Ascending aorta (tissue), 2 donors: ENCODE measurements around the gene SDR39U1. TPM values are rescaled to one million over a fixed set of nuclear protein-coding genes. Genes with fewer than 3 reads are reported as not detected.

Source experiments
- DNase-seq, 2 donors: peaks; one replicate each; pipeline ENCODE4 v3.0.0-alpha.2; 2019; ENCODE audit warnings: low spot score in 2 of 2
- H3K27ac ChIP-seq, 2 donors: fragments of 200-600 bp; sonication (generic); one replicate each; pipeline ENCODE4 v1.5.1; 2016 to 2017; ENCODE audit warnings: mild to moderate bottlenecking in 1 of 2
- H3K27me3 ChIP-seq: fragments of 200-600 bp; sonication (generic); one replicate; pipeline ENCODE4 v1.5.1; 2017
- H3K36me3 ChIP-seq, 2 donors: fragments of 200-600 bp; sonication (generic); one replicate each; pipeline ENCODE4 v1.5.1; 2016
- H3K4me1 ChIP-seq, 2 donors: fragments of 200-600 bp; sonication (generic); one replicate each; pipeline ENCODE4 v1.5.1; 2016 to 2017; ENCODE audit warnings: mild to moderate bottlenecking in 1 of 2
- H3K4me3 ChIP-seq, 2 donors: fragments of 200-600 bp; sonication (generic); one replicate each; pipeline ENCODE4 v1.5.1; 2016 to 2017; ENCODE audit warnings: mild to moderate bottlenecking in 1 of 2
- H3K9me3 ChIP-seq, 2 donors: fragments of 200-600 bp; sonication (generic); one replicate each; pipeline ENCODE4 v1.5.1; 2016
- CTCF ChIP-seq, 3 experiments: fragments of 200-600 bp in 2 of 3; fragments of 450-650 bp in 1 of 3; sonication (generic) in 2 of 3; IDR thresholded peaks; one replicate each; pipeline ENCODE4 v1.5.1; 2016 to 2019; ENCODE audit warnings: antibody characterized with exemption in 3 of 3, mild to moderate bottlenecking in 1 of 3, moderate library complexity in 1 of 3
- intact Hi-C: fragments of 100-400 bp; cut with DNase I; formaldehyde crosslinking; loops from one replicate; pipeline ENCODE4 v1.15.1; 2023
- total RNA-seq: library from RNA; depleted of rRNA; stranded (reverse); fragments of >200 nt; gene quantifications from one replicate; pipeline ENCODE4 v1.1.0, GENCODE V29; 2016

The SDR39U1 gene
- total RNA-seq, 1 donor from 2014 or later, result 98.3 TPM

- peaks cover 2 to 4% of the 10 kb centered on the region in 2 donors for H3K4me1 ChIP-seq
- intact Hi-C loops, result no loop called here
Measured at GRCh38 chr14:24404814-24405213, 37.8 kb downstream of the SDR39U1 start.

DNA sequence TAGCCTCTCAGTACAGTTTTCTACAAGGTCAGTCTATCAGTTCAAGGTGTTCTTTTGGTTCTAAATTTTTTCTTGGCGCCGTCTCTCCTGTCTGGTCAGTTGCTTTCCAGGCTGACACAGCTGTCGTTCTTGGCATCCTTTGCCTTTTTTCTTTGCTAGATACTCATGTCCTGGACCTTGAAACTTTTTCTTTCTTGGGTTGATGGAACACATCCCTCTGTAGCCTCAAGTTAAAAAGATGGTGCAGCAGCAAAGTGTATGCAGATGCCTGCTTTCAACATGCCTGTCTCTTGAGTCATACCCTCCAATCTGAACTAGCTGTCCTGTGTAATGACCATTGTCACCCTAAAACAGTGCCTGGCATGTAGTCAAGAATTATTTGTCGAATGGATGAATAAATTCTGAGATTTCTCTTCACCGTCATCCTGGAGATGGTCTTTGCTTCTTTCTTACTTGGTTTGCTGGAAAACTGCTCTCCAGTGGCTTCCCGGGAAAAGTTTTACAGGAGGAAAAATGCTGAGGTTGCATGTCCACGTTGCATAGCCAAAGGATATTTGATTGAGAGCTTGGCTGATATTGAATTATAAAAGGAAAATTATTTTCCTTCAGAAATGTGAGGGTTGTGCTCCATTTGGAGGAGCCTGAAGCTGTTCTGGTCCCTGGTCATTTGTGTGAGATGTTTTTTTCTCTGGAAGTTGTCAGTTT is 39.1 kb downstream of the SDR39U1 start:
- TF ChIP-seq CTCF (IDR thresholded peaks at IDR 0.05), result no peak
- no peaks in the 10 kb centered on the region for H3K27me3 ChIP-seq
- no peaks in the 10 kb centered on the region for H3K9me3 ChIP-seq
- peaks cover 2 to 4% of the 10 kb centered on the region in 2 donors for H3K4me1 ChIP-seq
- no peak overlapping the region for H3K4me3 ChIP-seq
- H3K27ac ChIP-seq, result no peak overlapping the region
- peaks cover 9 to 14% of the 10 kb centered on the region in 2 donors for H3K36me3 ChIP-seq
- no peak for DNase-seq
- intact Hi-C loops, result no loop called here

More at GRCh38 chr14:24404814-24405213, 37.8 kb downstream of the SDR39U1 start:
- peaks cover 20 to 28% of the 10 kb centered on the region in 2 donors for H3K36me3 ChIP-seq
- no peak overlapping the region for H3K4me3 ChIP-seq
- H3K27me3 ChIP-seq, result no peaks in the 10 kb centered on the region
- no peak overlapping the region for H3K27ac ChIP-seq
- no peak for DNase-seq
- H3K9me3 ChIP-seq, result no peaks in the 10 kb centered on the region
- TF ChIP-seq CTCF (IDR thresholded peaks at IDR 0.05), result no peak

DNA sequence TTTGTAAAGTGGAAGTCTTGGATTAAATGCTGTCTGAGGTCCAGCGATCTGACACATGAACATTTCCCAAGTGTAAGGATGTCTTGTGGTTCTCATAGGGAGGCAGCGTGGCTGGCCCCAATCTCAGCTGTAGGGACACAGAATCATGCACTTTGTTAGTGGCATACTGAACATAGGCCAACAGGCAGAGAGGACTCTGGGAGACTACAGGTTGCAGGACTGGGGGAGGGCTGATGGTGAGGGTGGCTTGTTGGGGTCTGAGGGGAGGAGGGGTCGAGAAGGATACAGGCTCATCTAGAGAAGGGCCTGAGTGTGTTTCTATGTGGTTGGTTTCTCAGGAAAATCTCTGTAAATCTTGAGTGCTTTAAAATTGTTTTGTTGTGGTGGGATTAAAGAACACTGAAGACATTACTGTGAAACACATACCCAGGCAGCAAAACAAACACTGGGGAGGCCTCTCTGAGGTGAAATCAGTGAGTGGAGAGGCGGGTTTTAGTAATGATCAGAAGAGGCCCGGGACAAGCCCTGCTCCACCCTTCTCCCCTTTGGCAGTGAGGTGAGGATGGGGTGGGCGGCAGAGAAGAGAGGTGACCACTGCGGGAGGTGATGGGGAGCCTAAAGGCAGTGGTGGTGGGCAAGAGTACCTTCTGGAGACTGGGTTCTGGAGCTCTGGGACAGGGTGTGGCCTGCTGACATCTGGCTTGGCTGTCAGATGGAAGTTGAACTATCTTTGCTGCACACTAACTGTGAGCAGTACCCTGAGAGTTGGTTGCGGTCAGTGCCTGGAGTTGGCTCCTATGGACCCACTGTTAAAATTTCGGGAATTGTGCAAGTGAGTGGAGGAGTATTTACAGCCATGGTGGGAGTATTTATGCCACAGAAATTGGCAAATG is 40.5 kb downstream of the SDR39U1 start:
- Histone ChIP-seq H3K9me3 (no peaks in the 10 kb centered on the region), H3K4me3 (no peak overlapping the region), H3K27me3 (no peaks in the 10 kb centered on the region), H3K27ac (no peak overlapping the region), H3K36me3 (peaks cover 0 to 4% of the 10 kb centered on the region in 2 donors), H3K4me1 (peaks cover 2 to 8% of the 10 kb centered on the region in 2 donors)
- DNase-seq, result no peak
- no peak for TF ChIP-seq CTCF (IDR thresholded peaks at IDR 0.05)
- intact Hi-C loops, result no loop called here

DNA sequence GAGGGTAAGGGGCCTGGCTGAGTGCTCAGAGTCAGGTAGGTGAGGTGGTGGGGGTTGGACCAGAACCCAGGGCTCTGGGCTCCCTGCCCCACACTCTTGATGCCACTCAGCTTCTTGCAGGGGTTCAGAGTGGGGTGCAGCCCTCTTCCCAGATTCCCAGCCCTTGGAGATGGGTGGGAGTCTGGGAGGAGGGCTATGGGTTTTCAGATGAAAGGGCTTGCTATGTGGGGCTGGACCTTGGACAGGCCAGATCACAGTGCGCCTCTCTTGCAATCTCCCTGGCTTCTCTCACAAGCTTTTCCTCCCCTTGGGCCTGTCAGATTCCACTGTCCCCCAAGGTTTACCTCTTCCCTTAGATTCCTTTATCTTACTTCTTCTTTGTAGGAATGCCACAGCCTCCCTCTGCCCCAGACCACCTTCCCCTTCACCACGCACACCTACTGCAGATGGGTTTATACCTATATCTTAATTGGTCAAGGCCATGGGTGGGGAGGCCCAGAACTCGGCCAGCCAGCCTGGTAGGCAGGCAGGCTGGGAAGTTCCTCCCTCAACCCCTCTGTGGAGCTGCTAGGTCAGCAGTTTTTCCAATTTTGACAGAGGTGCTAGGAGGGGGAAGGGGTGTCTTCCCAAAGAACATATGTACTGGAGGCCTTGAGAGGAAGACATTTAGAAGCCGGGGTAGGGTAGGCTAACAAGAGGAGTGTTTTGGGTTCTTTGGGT is 42.4 kb downstream of the SDR39U1 start:
- peaks cover 2 to 8% of the 10 kb centered on the region in 2 donors for H3K4me1 ChIP-seq
- no peak for DNase-seq
- TF ChIP-seq CTCF (IDR thresholded peaks at IDR 0.05), result no peak
- H3K27me3 ChIP-seq, result no peaks in the 10 kb centered on the region
- intact Hi-C loops, result loop anchor here (1.0 to 2.0 kb wide), 3 partner anchors 29 to 33 kb away; partner anchors contain the start of genes CBLN3 and KHNYN
- peak overlapping the region; percentile 73 to 76 for H3K4me3 ChIP-seq
- H3K27ac ChIP-seq, result no peak overlapping the region
- no peaks in the 10 kb centered on the region for H3K9me3 ChIP-seq
- H3K36me3 ChIP-seq, result peaks cover 0 to under 1% of the 10 kb centered on the region in 2 donors

DNA sequence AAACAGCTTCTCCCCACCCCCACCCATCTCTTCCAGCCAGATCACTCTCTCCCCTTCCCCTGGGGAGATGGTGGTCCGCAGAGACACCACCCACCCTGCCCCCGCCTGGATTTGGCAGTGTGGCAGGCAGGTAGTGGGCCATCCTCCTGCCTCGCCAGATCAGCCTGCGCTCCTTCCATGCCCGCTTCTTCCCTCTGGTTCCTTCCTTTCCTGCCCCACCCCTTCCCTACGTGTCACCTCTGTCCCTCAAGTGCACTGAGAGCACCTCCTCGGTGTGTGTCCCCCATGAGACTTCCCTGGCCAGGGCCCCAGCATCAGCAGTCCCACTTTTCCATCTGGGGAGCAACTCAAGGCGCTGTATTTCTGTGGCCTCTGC is 43.1 kb downstream of the SDR39U1 start:
- no peak overlapping the region for H3K27ac ChIP-seq
- H3K36me3 ChIP-seq, result no peaks in the 10 kb centered on the region
- H3K4me1 ChIP-seq, result peaks cover 2 to 8% of the 10 kb centered on the region in 2 donors
- no peaks in the 10 kb centered on the region for H3K9me3 ChIP-seq
- no peak for TF ChIP-seq CTCF (IDR thresholded peaks at IDR 0.05)
- DNase-seq, result no peak
- peak overlapping the region; percentile 73 to 76 for H3K4me3 ChIP-seq
- no peaks in the 10 kb centered on the region for H3K27me3 ChIP-seq
- intact Hi-C loops, result loop anchor here (1.0 to 2.0 kb wide), 3 partner anchors 29 to 33 kb away; partner anchors contain the start of genes CBLN3 and KHNYN
